GM19351 (cell line): ENCODE data around the gene MXRA8.

ENCODE experiments used
- ATAC-seq: cut with Tn5 transposase; IDR thresholded peaks from one replicate; pipeline ENCODE4 v1.9.1; 2021; ENCODE audit warnings: mild to moderate bottlenecking, moderate library complexity; ENCODE audit not compliant: unreplicated experiment

The MXRA8 gene

GRCh38 chr1:1309251-1310108 is 48.9 kb downstream of the MXRA8 start:
- no peak for ATAC-seq

GRCh38 chr1:1308756-1309250 is 49.6 kb downstream of the MXRA8 start:
- no peak for ATAC-seq

GRCh38 chr1:1307923-1308755 is 50.2 kb downstream of the MXRA8 start, which contains the start of the genes ACAP3 and PUSL1:
ACAP3 (minus strand) TSS chr1:1307930; CDS start chr1:1307815, 115 bp downstream.
PUSL1 (plus strand) TSS chr1:1308597; CDS start chr1:1308644, 47 bp downstream.
- ATAC-seq = peak; percentile 61

GRCh38 chr1:1307261-1307922 is 51.0 kb downstream of the MXRA8 start:
- no peak for ATAC-seq

- ATAC-seq = no peak
These were observed 51.6 kb downstream of the MXRA8 start for GRCh38 chr1:1306661-1307260.

- ATAC-seq = no peak
These were observed 52.2 kb downstream of the MXRA8 start for GRCh38 chr1:1306070-1306660.

GRCh38 chr1:1305300-1306069 is 52.9 kb downstream of the MXRA8 start:
- no peak for ATAC-seq

- ATAC-seq = no peak
These were observed 53.7 kb downstream of the MXRA8 start for GRCh38 chr1:1304331-1305299.

GRCh38 chr1:1303736-1304135 is 54.6 kb downstream of the MXRA8 start:
- no peak for ATAC-seq

GRCh38 chr1:1302951-1303509 is 55.3 kb downstream of the MXRA8 start:
- ATAC-seq = no peak
